HepG2 (cell line): ENCODE data around the gene SEMA3B. TPM values are rescaled to one million over a fixed set of nuclear protein-coding genes. Genes with fewer than 3 reads are reported as not detected.
A peak's percentile ranks its signal among the peaks of the same experiment; 100 is the strongest.

Experiments
- ARID5B ChIP-seq: IDR thresholded peaks from 2 replicates; pipeline ENCODE4 v1.4.0; 2020; ENCODE audit warnings: mild to moderate bottlenecking, missing genetic modification reagents
- BATF2 ChIP-seq: sonication (generic); formaldehyde crosslinking; IDR thresholded peaks from 2 replicates; pipeline ENCODE4 v1.8.0; 2022; ENCODE audit warnings: mild to moderate bottlenecking, missing genetic modification reagents, moderate library complexity
- FOXP4 ChIP-seq: sonication (generic); formaldehyde crosslinking; IDR thresholded peaks from 2 replicates; pipeline ENCODE4 v1.4.0; 2020; ENCODE audit warnings: missing genetic modification reagents
- FUBP1 ChIP-seq: sonication (generic); formaldehyde crosslinking; IDR thresholded peaks from 2 replicates; pipeline ENCODE4 v1.5.1; 2020; ENCODE audit warnings: missing genetic modification reagents, mild to moderate bottlenecking, borderline replicate concordance
- POGZ ChIP-seq: sonication (generic); formaldehyde crosslinking; IDR thresholded peaks from 2 replicates; pipeline ENCODE4 v1.4.0; 2020; ENCODE audit warnings: mild to moderate bottlenecking, missing genetic modification reagents
- RARG ChIP-seq: sonication (generic); formaldehyde crosslinking; IDR thresholded peaks from 2 replicates; pipeline ENCODE4 v1.4.0; 2020; ENCODE audit warnings: low read depth, mild to moderate bottlenecking, missing genetic modification reagents
- RCOR2 ChIP-seq: IDR thresholded peaks from 2 replicates; pipeline ENCODE4 v1.6.1; 2016; ENCODE audit warnings: missing biosample characterization, missing genetic modification reagents
- RFX3 ChIP-seq: IDR thresholded peaks from 2 replicates; pipeline ENCODE4 v1.6.1; 2016; ENCODE audit warnings: missing biosample characterization, missing genetic modification reagents
- SALL1 ChIP-seq: sonication (generic); formaldehyde crosslinking; IDR thresholded peaks from 2 replicates; pipeline ENCODE4 v1.8.0; 2022; ENCODE audit warnings: mild to moderate bottlenecking, missing genetic modification reagents
- THAP11 ChIP-seq: IDR thresholded peaks from 2 replicates; pipeline ENCODE4 v1.6.1; 2016; ENCODE audit warnings: missing biosample characterization, missing genetic modification reagents
- ZFX ChIP-seq: sonication (generic); formaldehyde crosslinking; IDR thresholded peaks from 2 replicates; pipeline ENCODE4 v1.4.0; 2020; ENCODE audit warnings: mild to moderate bottlenecking, low read depth, missing genetic modification reagents, moderate library complexity
- ZNF256 ChIP-seq: sonication (generic); formaldehyde crosslinking; conservative IDR thresholded peaks from 2 replicates; pipeline ENCODE4 v1.4.0; 2020; ENCODE audit warnings: missing genetic modification reagents
- ZNF281 ChIP-seq: sonication (generic); formaldehyde crosslinking; IDR thresholded peaks from 2 replicates; pipeline ENCODE4 v1.4.0; 2020; ENCODE audit warnings: missing genetic modification reagents, borderline replicate concordance
- ZNF44 ChIP-seq: sonication (generic); formaldehyde crosslinking; IDR thresholded peaks from 2 replicates; pipeline ENCODE4 v1.5.1; 2020; ENCODE audit warnings: mild to moderate bottlenecking, missing genetic modification reagents
- ZNF576 ChIP-seq: sonication (generic); formaldehyde crosslinking; IDR thresholded peaks from 2 replicates; pipeline ENCODE4 v1.4.0; 2020; ENCODE audit warnings: mild to moderate bottlenecking, missing genetic modification reagents
- ZSCAN20 ChIP-seq: sonication (generic); formaldehyde crosslinking; IDR thresholded peaks from 2 replicates; pipeline ENCODE4 v1.4.0; 2020; ENCODE audit warnings: missing genetic modification reagents, mild to moderate bottlenecking, borderline replicate concordance
- ZSCAN30 ChIP-seq: sonication (generic); formaldehyde crosslinking; IDR thresholded peaks from 2 replicates; pipeline ENCODE4 v1.5.0; 2020; ENCODE audit warnings: mild to moderate bottlenecking, missing genetic modification reagents
- polyA plus RNA-seq, 8 experiments: library from polyadenylated mRNA; depleted of rRNA in 3 of 8; stranded (reverse) in 7 of 8; unstranded in 1 of 8; fragments of >200 nt; fragmentation: Illumina TruSeq in 4 of 8; extraction: Trizol in 4 of 8; gene quantifications; 2 replicates each; pipeline versions ENCODE4 v1.2.1 to v1.2.3, GENCODE V29; 2011 to 2016; ENCODE audit warnings: low read depth in 4 of 8, missing spikeins in 1 of 8, mixed read lengths in 1 of 8; ENCODE audit not compliant: insufficient read depth in 1 of 8
- total RNA-seq, 5 experiments: library from RNA; depleted of rRNA; stranded (reverse); fragments of >200 nt; fragmentation: Illumina TruSeq; extraction: Trizol; gene quantifications; 2 replicates each; pipeline ENCODE4 v1.2.3, GENCODE V29; 2016; ENCODE audit warnings: low read depth in 1 of 5

The SEMA3B gene
- total and polyA plus RNA-seq, 2 of the 13 experiments (the other 11 are each of a cell fraction or from before 2014, with no cell fraction given), result 93.2 to 158 TPM

- peak; percentile 64 for TF ChIP-seq SALL1 (CRISPR knock-in tag)
- TF ChIP-seq THAP11, result peak; percentile 70
- TF ChIP-seq RFX3 (CRISPR knock-in tag), result no peak
- TF ChIP-seq ZFX (CRISPR knock-in tag), result peak; percentile 74
- peak; percentile 52; the same call in 1 of the 2 replicates for TF ChIP-seq ZSCAN20
- no peak for TF ChIP-seq ZNF256 (CRISPR knock-in tag)
- no peak for TF ChIP-seq ZSCAN30 (CRISPR knock-in tag)
- TF ChIP-seq BATF2 (CRISPR knock-in tag), result no peak
- no peak for TF ChIP-seq ZNF576 (CRISPR knock-in tag)
- no peak for TF ChIP-seq ZNF44
- TF ChIP-seq FOXP4 (CRISPR knock-in tag), result peak; percentile 54
- no peak; the same call in 1 of the 2 replicates for TF ChIP-seq POGZ
- TF ChIP-seq ZNF281 (CRISPR knock-in tag), result peak; percentile 50; the same call in 1 of the 2 replicates
- TF ChIP-seq RCOR2 (CRISPR knock-in tag), result no peak
- TF ChIP-seq RARG (CRISPR knock-in tag), result no peak
- 0 out of 2 replicates have a peak, but pooled peaks have one; percentile 13 for TF ChIP-seq ARID5B (CRISPR knock-in tag)
- no peak for TF ChIP-seq FUBP1 (CRISPR knock-in tag)
Measured at GRCh38 chr3:50321336-50322114, 52.6 kb downstream of the SEMA3B start (continued).
